M059J (cell line): ENCODE results near the gene SPSB4. TPM values are rescaled to one million over a fixed set of nuclear protein-coding genes. Genes with fewer than 3 reads are reported as not detected.

Experiments
- DNase-seq: peaks from one replicate; pipeline ENCODE4 v3.0.0-alpha.2; 2012; ENCODE audit warnings: low read depth
- total RNA-seq: library from RNA; depleted of rRNA; stranded (reverse); fragments of >200 nt; shearing (Covaris generic); gene quantifications from 2 replicates; pipeline ENCODE4 v1.2.3, GENCODE V29; 2014

The SPSB4 gene
- total RNA-seq, 1 experiment from 2014 or later = 0.02 TPM

GRCh38 chr3:141152130-141152529, 101.0 kb downstream of the SPSB4 start:
- no peak for DNase-seq

GRCh38 chr3:141152801-141153678, 101.9 kb downstream of the SPSB4 start:
- DNase-seq = no peak

GRCh38 chr3:141153679-141153966, 102.5 kb downstream of the SPSB4 start:
- no peak for DNase-seq

GRCh38 chr3:141164852-141165251, 113.7 kb downstream of the SPSB4 start:
- DNase-seq = no peak

GRCh38 chr3:141167681-141168080, 116.5 kb downstream of the SPSB4 start:
- no peak for DNase-seq

GRCh38 chr3:141170678-141171295, 119.6 kb downstream of the SPSB4 start:
- no peak for DNase-seq

GRCh38 chr3:141174674-141175073, 123.5 kb downstream of the SPSB4 start:
- DNase-seq = no peak

GRCh38 chr3:141176775-141177174, 125.6 kb downstream of the SPSB4 start:
- DNase-seq = no peak

GRCh38 chr3:141178026-141178425, 126.9 kb downstream of the SPSB4 start:
- no peak for DNase-seq

- DNase-seq = no peak
Observed at GRCh38 chr3:141178551-141178950, 127.4 kb downstream of the SPSB4 start.

GRCh38 chr3:141179983-141180382, 128.8 kb downstream of the SPSB4 start:
- no peak for DNase-seq

- no peak for DNase-seq
Observed at GRCh38 chr3:141181196-141181595, 130.0 kb downstream of the SPSB4 start.

GRCh38 chr3:141181819-141182218, 130.7 kb downstream of the SPSB4 start:
- no peak for DNase-seq

GRCh38 chr3:141183606-141184005, 132.5 kb downstream of the SPSB4 start:
- DNase-seq = no peak

- no peak for DNase-seq
Observed at GRCh38 chr3:141184430-141184829, 133.3 kb downstream of the SPSB4 start.

GRCh38 chr3:141191097-141191749, 140.1 kb downstream of the SPSB4 start:
- DNase-seq = peak; percentile 47

GRCh38 chr3:141192345-141192744, 141.2 kb downstream of the SPSB4 start:
- DNase-seq = peak; percentile 95

GRCh38 chr3:141193066-141193830, 142.1 kb downstream of the SPSB4 start:
- no peak for DNase-seq
